ENCODE data around the gene GIPR.

Gene GIPR

GRCh38 chr19:45663800-45664199, 4.2 kb upstream of the GIPR start:
- TF ChIP-seq CTCF (IDR thresholded peaks at IDR 0.05; ENCODE audit: insufficient read depth, low read length, poor library complexity, severe bottlenecking), result no peak
- DNase-seq (ENCODE audit: extremely low read depth, insufficient read length), result no peak
- no peaks in the 10 kb centered on the region for H3K36me3 ChIP-seq (ENCODE audit: control insufficient read depth, insufficient read depth, low read length)
- H3K4me3 ChIP-seq (replicated peaks; ENCODE audit: low read depth, low read length), result no peak overlapping the region
- no peaks in the 10 kb centered on the region for H3K27me3 ChIP-seq (replicated peaks; ENCODE audit: control insufficient read depth, insufficient read depth, low read length)

GRCh38 chr19:45664575-45664974, 3.4 kb upstream of the GIPR start:
- no peak overlapping the region for H3K4me3 ChIP-seq (replicated peaks; ENCODE audit: low read depth, low read length)
- no peaks in the 10 kb centered on the region for H3K36me3 ChIP-seq (ENCODE audit: control insufficient read depth, insufficient read depth, low read length)
- no peaks in the 10 kb centered on the region for H3K27me3 ChIP-seq (replicated peaks; ENCODE audit: control insufficient read depth, insufficient read depth, low read length)
- DNase-seq (ENCODE audit: extremely low read depth, insufficient read length), result no peak
- TF ChIP-seq CTCF (IDR thresholded peaks at IDR 0.05; ENCODE audit: insufficient read depth, low read length, poor library complexity, severe bottlenecking), result no peak

- H3K36me3 ChIP-seq (ENCODE audit: control insufficient read depth, insufficient read depth, low read length), result no peaks in the 10 kb centered on the region; the same call in 1 of the 2 replicates
- no peak for TF ChIP-seq CTCF (IDR thresholded peaks at IDR 0.05; ENCODE audit: insufficient read depth, low read length, poor library complexity, severe bottlenecking)
- no peaks in the 10 kb centered on the region for H3K27me3 ChIP-seq (replicated peaks; ENCODE audit: control insufficient read depth, insufficient read depth, low read length)
- DNase-seq (ENCODE audit: extremely low read depth, insufficient read length), result no peak
- peak overlapping the region; percentile 76 for H3K4me3 ChIP-seq (replicated peaks; ENCODE audit: low read depth, low read length)
Measured at GRCh38 chr19:45668342-45668871, 386 bp downstream of the GIPR start.

- no peak for TF ChIP-seq CTCF (IDR thresholded peaks at IDR 0.05; ENCODE audit: insufficient read depth, low read length, poor library complexity, severe bottlenecking)
- Histone ChIP-seq H3K27me3 (replicated peaks; ENCODE audit: control insufficient read depth, insufficient read depth, low read length) (no peaks in the 10 kb centered on the region), H3K36me3 (ENCODE audit: control insufficient read depth, insufficient read depth, low read length) (peaks cover 5% of the 10 kb centered on the region), H3K4me3 (replicated peaks; ENCODE audit: low read depth, low read length) (peak overlapping the region; percentile 45)
- peak; percentile 90 for DNase-seq (ENCODE audit: extremely low read depth, insufficient read length)
Measured at GRCh38 chr19:45670670-45671453, 2.8 kb downstream of the GIPR start.

GRCh38 chr19:45674946-45675345, 6.9 kb downstream of the GIPR start:
- DNase-seq (ENCODE audit: extremely low read depth, insufficient read length), result no peak
- Histone ChIP-seq H3K27me3 (replicated peaks; ENCODE audit: control insufficient read depth, insufficient read depth, low read length) (no peaks in the 10 kb centered on the region), H3K36me3 (ENCODE audit: control insufficient read depth, insufficient read depth, low read length) (peaks cover 7% of the 10 kb centered on the region), H3K4me3 (replicated peaks; ENCODE audit: low read depth, low read length) (no peak overlapping the region)
- TF ChIP-seq CTCF (IDR thresholded peaks at IDR 0.05; ENCODE audit: insufficient read depth, low read length, poor library complexity, severe bottlenecking), result no peak

Measured in GM06990 (cell line).